ENCODE measurements around the gene CALN1.

Gene CALN1

GRCh38 chr7:71991586-71991985, 420.6 kb downstream of the CALN1 start:
- Histone ChIP-seq H3K9me3 (ENCODE audit: control insufficient read depth, low read length) (no peaks in the 10 kb centered on the region), H4K8ac (ENCODE audit: low read length) (no peak overlapping the region), H3K36me3 (ENCODE audit: control insufficient read depth in 1 of 2, insufficient read depth in 2 of 2, low read depth in 1 of 2, low read length in 2 of 2) (no peaks in the 10 kb centered on the region), H2AK5ac (ENCODE audit: low read length, severe bottlenecking) (no peak overlapping the region), H3K4me1 (ENCODE audit: control insufficient read depth, insufficient read depth, low read depth, low read length) (no peaks in the 10 kb centered on the region), H3K9ac (ENCODE audit: low read length) (no peak overlapping the region), H3K27me3 (ENCODE audit: control insufficient read depth in 1 of 2, insufficient read depth in 1 of 2, low read length in 2 of 2) (no peaks in the 10 kb centered on the region), H2BK12ac (ENCODE audit: low read length in 2 of 2) (no peak overlapping the region), H3K14ac (ENCODE audit: low read length in 2 of 2) (no peak overlapping the region), H3K79me1 (replicated peaks; ENCODE audit: low read length, poor library complexity, severe bottlenecking) (no peaks in the 10 kb centered on the region), H3K23ac (ENCODE audit: low read length in 2 of 2) (no peak overlapping the region), H3K18ac (ENCODE audit: low read depth in 1 of 2, low read length in 2 of 2) (no peak overlapping the region), H3K27ac (ENCODE audit: low read length, poor library complexity, severe bottlenecking) (no peak overlapping the region), H3K4me2 (ENCODE audit: low read length, poor library complexity, severe bottlenecking) (no peak overlapping the region), H3K4ac (ENCODE audit: low read depth in 1 of 2, low read length in 2 of 2) (no peak overlapping the region), H2BK120ac (ENCODE audit: low read depth, low read length) (no peak overlapping the region), H2AFZ (ENCODE audit: low read depth, low read length) (no peak overlapping the region), H2BK5ac (ENCODE audit: low read depth, low read length, poor library complexity, severe bottlenecking) (no peak overlapping the region), H4K91ac (ENCODE audit: low read length) (no peak overlapping the region), H2BK15ac (ENCODE audit: low read depth, poor library complexity, severe bottlenecking) (no peak overlapping the region), H3K4me3 (ENCODE audit: insufficient read depth in 1 of 2, low read depth in 1 of 2, low read length in 2 of 2) (no peak overlapping the region)
- no peak for DNase-seq

DNA sequence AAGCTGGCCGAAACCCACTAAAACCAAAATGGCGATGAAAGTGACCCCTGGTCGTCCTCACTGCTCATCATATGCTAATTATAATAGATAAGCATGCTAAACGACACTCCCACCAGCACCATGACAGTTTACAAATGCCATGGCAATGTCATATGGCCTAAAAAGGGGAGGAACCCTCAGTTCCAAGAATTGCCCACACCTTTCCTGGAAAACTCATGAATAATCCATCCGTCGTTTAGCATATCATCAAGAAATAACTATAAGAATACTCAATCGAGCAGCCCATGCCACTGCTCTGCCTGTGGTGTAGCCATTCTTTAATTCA, 422.0 kb downstream of the CALN1 start:
- Histone ChIP-seq H2BK5ac (ENCODE audit: low read depth, low read length, poor library complexity, severe bottlenecking) (no peak overlapping the region), H2BK15ac (ENCODE audit: low read depth, poor library complexity, severe bottlenecking) (no peak overlapping the region), H2BK12ac (ENCODE audit: low read length in 2 of 2) (no peak overlapping the region), H3K4me3 (ENCODE audit: insufficient read depth in 1 of 2, low read depth in 1 of 2, low read length in 2 of 2) (no peak overlapping the region), H3K18ac (ENCODE audit: low read depth in 1 of 2, low read length in 2 of 2) (no peak overlapping the region), H2AFZ (ENCODE audit: low read depth, low read length) (no peak overlapping the region), H3K36me3 (ENCODE audit: control insufficient read depth in 1 of 2, insufficient read depth in 2 of 2, low read depth in 1 of 2, low read length in 2 of 2) (no peaks in the 10 kb centered on the region), H3K79me1 (replicated peaks; ENCODE audit: low read length, poor library complexity, severe bottlenecking) (no peaks in the 10 kb centered on the region), H2BK120ac (ENCODE audit: low read depth, low read length) (no peak overlapping the region), H4K91ac (ENCODE audit: low read length) (no peak overlapping the region), H3K23ac (ENCODE audit: low read length in 2 of 2) (no peak overlapping the region), H3K9me3 (ENCODE audit: control insufficient read depth, low read length) (no peaks in the 10 kb centered on the region), H3K4ac (ENCODE audit: low read depth in 1 of 2, low read length in 2 of 2) (no peak overlapping the region), H2AK5ac (ENCODE audit: low read length, severe bottlenecking) (no peak overlapping the region), H3K14ac (ENCODE audit: low read length in 2 of 2) (no peak overlapping the region), H3K4me2 (ENCODE audit: low read length, poor library complexity, severe bottlenecking) (no peak overlapping the region), H3K4me1 (ENCODE audit: control insufficient read depth, insufficient read depth, low read depth, low read length) (no peaks in the 10 kb centered on the region), H3K9ac (ENCODE audit: low read length) (no peak overlapping the region), H3K27me3 (ENCODE audit: control insufficient read depth in 1 of 2, insufficient read depth in 1 of 2, low read length in 2 of 2) (no peaks in the 10 kb centered on the region), H4K8ac (ENCODE audit: low read length) (no peak overlapping the region), H3K27ac (ENCODE audit: low read length, poor library complexity, severe bottlenecking) (no peak overlapping the region)
- no peak for DNase-seq
- 79% methylated on average over 7 of the region's 7 CpGs for WGBS

DNA sequence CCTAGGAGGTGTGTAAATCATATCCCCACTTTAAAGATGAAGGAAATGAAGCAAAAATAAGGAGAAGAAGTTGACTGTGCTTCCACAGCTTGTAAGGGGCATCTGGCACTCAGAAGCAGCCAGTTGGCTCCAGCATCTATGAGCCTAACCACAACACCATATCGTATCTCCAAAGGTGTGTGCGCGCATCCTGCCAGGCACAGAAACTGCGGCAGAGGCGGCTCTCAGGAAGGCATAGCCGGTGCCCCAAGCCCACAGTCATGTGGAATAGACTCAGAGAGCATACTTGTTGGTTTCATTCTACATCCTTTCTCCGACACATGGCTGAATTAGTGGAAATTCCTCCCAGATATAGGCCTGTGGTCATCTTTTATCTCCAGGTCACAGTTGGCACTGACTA, 423.9 kb downstream of the CALN1 start:
- H3K4ac ChIP-seq (ENCODE audit: low read depth in 1 of 2, low read length in 2 of 2), result no peak overlapping the region
- no peaks in the 10 kb centered on the region for H3K9me3 ChIP-seq (ENCODE audit: control insufficient read depth, low read length)
- H3K14ac ChIP-seq (ENCODE audit: low read length in 2 of 2), result no peak overlapping the region
- no peak overlapping the region for H3K4me2 ChIP-seq (ENCODE audit: low read length, poor library complexity, severe bottlenecking)
- no peak overlapping the region for H3K9ac ChIP-seq (ENCODE audit: low read length)
- no peaks in the 10 kb centered on the region for H3K4me1 ChIP-seq (ENCODE audit: control insufficient read depth, insufficient read depth, low read depth, low read length)
- H3K36me3 ChIP-seq (ENCODE audit: control insufficient read depth in 1 of 2, insufficient read depth in 2 of 2, low read depth in 1 of 2, low read length in 2 of 2), result no peaks in the 10 kb centered on the region
- no peak overlapping the region for H2BK12ac ChIP-seq (ENCODE audit: low read length in 2 of 2)
- H2AK5ac ChIP-seq (ENCODE audit: low read length, severe bottlenecking), result no peak overlapping the region
- no peaks in the 10 kb centered on the region for H3K79me1 ChIP-seq (replicated peaks; ENCODE audit: low read length, poor library complexity, severe bottlenecking)
- H3K27ac ChIP-seq (ENCODE audit: low read length, poor library complexity, severe bottlenecking), result no peak overlapping the region
- H4K8ac ChIP-seq (ENCODE audit: low read length), result no peak overlapping the region
- no peak overlapping the region for H3K23ac ChIP-seq (ENCODE audit: low read length in 2 of 2)
- H2BK5ac ChIP-seq (ENCODE audit: low read depth, low read length, poor library complexity, severe bottlenecking), result no peak overlapping the region
- H3K27me3 ChIP-seq (ENCODE audit: control insufficient read depth in 1 of 2, insufficient read depth in 1 of 2, low read length in 2 of 2), result peaks cover 0 to 6% of the 10 kb centered on the region in 2 experiments
- H3K4me3 ChIP-seq (ENCODE audit: insufficient read depth in 1 of 2, low read depth in 1 of 2, low read length in 2 of 2), result no peak overlapping the region
- no peak overlapping the region for H4K91ac ChIP-seq (ENCODE audit: low read length)
- WGBS, result 78% methylated on average over 7 of the region's 7 CpGs
- no peak overlapping the region for H2BK15ac ChIP-seq (ENCODE audit: low read depth, poor library complexity, severe bottlenecking)
- H2BK120ac ChIP-seq (ENCODE audit: low read depth, low read length), result no peak overlapping the region
- H3K18ac ChIP-seq (ENCODE audit: low read depth in 1 of 2, low read length in 2 of 2), result no peak overlapping the region
- DNase-seq, result no peak
- H2AFZ ChIP-seq (ENCODE audit: low read depth, low read length), result no peak overlapping the region

DNA sequence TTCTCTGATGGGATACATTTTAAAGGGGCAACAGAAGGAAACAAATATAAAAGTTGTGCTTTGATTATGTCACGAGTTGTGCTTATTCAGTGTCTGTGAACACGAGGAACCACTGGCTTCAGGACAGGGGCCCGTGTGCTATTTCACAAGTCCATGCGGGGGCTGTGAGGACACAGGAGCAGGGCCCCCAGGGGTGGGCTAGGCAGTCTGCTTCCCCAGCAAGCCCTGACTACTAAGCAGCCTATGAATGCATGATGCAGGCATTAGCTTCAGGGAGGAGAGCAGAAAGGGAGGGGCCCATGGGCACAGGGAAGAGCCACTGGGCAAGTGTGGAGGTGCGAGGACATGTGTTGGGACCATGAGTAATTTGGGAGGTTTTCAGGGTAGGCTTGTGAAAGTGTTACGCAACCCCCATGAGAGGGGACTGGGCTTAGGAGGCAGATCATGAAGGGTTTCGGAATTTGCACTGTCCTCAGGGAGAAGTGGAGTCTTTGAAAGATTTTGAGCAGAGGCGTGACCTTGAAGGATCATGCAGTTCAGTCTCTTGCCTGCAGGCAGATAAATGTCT, 424.9 kb downstream of the CALN1 start:
- Histone ChIP-seq H3K9ac (ENCODE audit: low read length) (no peak overlapping the region), H2BK120ac (ENCODE audit: low read depth, low read length) (no peak overlapping the region), H2BK15ac (ENCODE audit: low read depth, poor library complexity, severe bottlenecking) (no peak overlapping the region), H3K4me3 (ENCODE audit: insufficient read depth in 1 of 2, low read depth in 1 of 2, low read length in 2 of 2) (no peak overlapping the region), H4K91ac (ENCODE audit: low read length) (no peak overlapping the region), H3K9me3 (ENCODE audit: control insufficient read depth, low read length) (no peaks in the 10 kb centered on the region), H2AK5ac (ENCODE audit: low read length, severe bottlenecking) (no peak overlapping the region), H3K27me3 (ENCODE audit: control insufficient read depth in 1 of 2, insufficient read depth in 1 of 2, low read length in 2 of 2) (peaks cover 0 to 8% of the 10 kb centered on the region in 2 experiments), H3K36me3 (ENCODE audit: control insufficient read depth in 1 of 2, insufficient read depth in 2 of 2, low read depth in 1 of 2, low read length in 2 of 2) (no peaks in the 10 kb centered on the region), H2AFZ (ENCODE audit: low read depth, low read length) (no peak overlapping the region), H2BK12ac (ENCODE audit: low read length in 2 of 2) (no peak overlapping the region), H3K18ac (ENCODE audit: low read depth in 1 of 2, low read length in 2 of 2) (no peak overlapping the region), H3K23ac (ENCODE audit: low read length in 2 of 2) (no peak overlapping the region), H3K14ac (ENCODE audit: low read length in 2 of 2) (no peak overlapping the region), H3K4me1 (ENCODE audit: control insufficient read depth, insufficient read depth, low read depth, low read length) (no peaks in the 10 kb centered on the region), H3K27ac (ENCODE audit: low read length, poor library complexity, severe bottlenecking) (no peak overlapping the region), H3K4me2 (ENCODE audit: low read length, poor library complexity, severe bottlenecking) (no peak overlapping the region), H4K8ac (ENCODE audit: low read length) (no peak overlapping the region), H2BK5ac (ENCODE audit: low read depth, low read length, poor library complexity, severe bottlenecking) (no peak overlapping the region), H3K4ac (ENCODE audit: low read depth in 1 of 2, low read length in 2 of 2) (no peak overlapping the region), H3K79me1 (replicated peaks; ENCODE audit: low read length, poor library complexity, severe bottlenecking) (no peaks in the 10 kb centered on the region)
- DNase-seq, result no peak
- WGBS, result 77% methylated on average over 8 of the region's 8 CpGs
